ENCODE measurements around the gene ARL6. TPM values are rescaled to one million over a fixed set of nuclear protein-coding genes. Genes with fewer than 3 reads are reported as not detected.

ARL6 gene
- total RNA-seq, 2 donors from 2014 or later: 4.9 to 10.9 TPM

DNA sequence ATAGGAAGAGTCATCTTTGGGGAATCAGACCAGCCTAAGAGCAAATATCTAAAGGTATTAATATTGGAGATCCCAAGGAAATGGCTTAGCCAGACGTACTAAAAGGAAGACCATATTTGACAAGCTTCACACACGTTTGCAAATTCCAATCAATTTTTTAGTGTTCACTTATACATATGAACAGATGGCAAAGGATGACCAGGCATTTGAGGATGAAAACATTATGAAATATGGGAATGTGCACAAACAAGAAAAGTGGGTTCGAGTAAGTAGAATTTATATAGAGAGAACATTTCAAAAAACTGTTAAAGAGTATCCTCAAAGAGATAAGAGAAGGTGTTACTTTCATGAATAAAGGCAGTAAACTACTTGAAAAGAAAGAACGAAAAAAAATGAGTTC is 31.4 kb downstream of the ARL6 start:
- Mint-ChIP-seq H3K4me3 (no peak overlapping the region), H3K36me3 (no peaks in the 10 kb centered on the region), H3K9me3 (no peaks in the 10 kb centered on the region), H3K4me1 (ENCODE audit: low read depth in 2 of 2) (no peaks in the 10 kb centered on the region), H3K27ac (no peak overlapping the region), H3K27me3 (no peaks in the 10 kb centered on the region)
- no peak for DNase-seq (ENCODE audit: low spot score)
- ATAC-seq: no peak

GRCh38 chr3:97804471-97804870 is 39.9 kb downstream of the ARL6 start:
- Mint-ChIP-seq H3K36me3 (no peaks in the 10 kb centered on the region), H3K9me3 (no peaks in the 10 kb centered on the region), H3K4me1 (ENCODE audit: low read depth in 2 of 2) (no peaks in the 10 kb centered on the region), H3K4me3 (no peak overlapping the region), H3K27ac (no peak overlapping the region), H3K27me3 (peaks cover 11 to 22% of the 10 kb centered on the region in 2 donors)
- DNase-seq (ENCODE audit: low spot score): no peak
- no peak for ATAC-seq

GRCh38 chr3:97810779-97811390 is 46.3 kb downstream of the ARL6 start:
- H3K9me3 Mint-ChIP-seq: no peaks in the 10 kb centered on the region
- H3K36me3 Mint-ChIP-seq: no peaks in the 10 kb centered on the region
- H3K4me3 Mint-ChIP-seq: no peak overlapping the region
- ATAC-seq (no peak), DNase-seq (ENCODE audit: low spot score) (no peak)
- no peaks in the 10 kb centered on the region for H3K4me1 Mint-ChIP-seq (ENCODE audit: low read depth in 2 of 2)
- H3K27me3 Mint-ChIP-seq: peaks cover 14 to 22% of the 10 kb centered on the region in 2 donors
- no peak overlapping the region for H3K27ac Mint-ChIP-seq

- DNase-seq (ENCODE audit: low spot score) (no peak), ATAC-seq (peak; percentile 43 to 49)
- no peaks in the 10 kb centered on the region for H3K4me1 Mint-ChIP-seq (ENCODE audit: low read depth in 2 of 2)
- no peaks in the 10 kb centered on the region for H3K36me3 Mint-ChIP-seq
- H3K27ac Mint-ChIP-seq: no peak overlapping the region
- H3K27me3 Mint-ChIP-seq: peaks cover 9 to 17% of the 10 kb centered on the region in 2 donors
- no peaks in the 10 kb centered on the region for H3K9me3 Mint-ChIP-seq
- H3K4me3 Mint-ChIP-seq: no peak overlapping the region
Measured at GRCh38 chr3:97815149-97815917, 50.8 kb downstream of the ARL6 start.

GRCh38 chr3:97816811-97817210 is 52.3 kb downstream of the ARL6 start:
- ATAC-seq: no peak
- peaks cover 3 to 10% of the 10 kb centered on the region in 2 donors for H3K4me1 Mint-ChIP-seq (ENCODE audit: low read depth in 2 of 2)
- H3K4me3 Mint-ChIP-seq: no peak overlapping the region
- no peak overlapping the region for H3K27ac Mint-ChIP-seq
- H3K36me3 Mint-ChIP-seq: no peaks in the 10 kb centered on the region
- no peak for DNase-seq (ENCODE audit: low spot score)
- no peaks in the 10 kb centered on the region for H3K9me3 Mint-ChIP-seq
- H3K27me3 Mint-ChIP-seq: peaks cover 11 to 26% of the 10 kb centered on the region in 2 donors

- no peaks in the 10 kb centered on the region for H3K36me3 Mint-ChIP-seq
Measured at GRCh38 chr3:97817965-97818364, 53.4 kb downstream of the ARL6 start.

GRCh38 chr3:97820780-97821179 is 56.2 kb downstream of the ARL6 start:
- H3K27ac Mint-ChIP-seq: no peak overlapping the region
- ATAC-seq (no peak), DNase-seq (ENCODE audit: low spot score) (no peak)
- H3K27me3 Mint-ChIP-seq: peaks cover 32 to 60% of the 10 kb centered on the region in 2 donors
- H3K9me3 Mint-ChIP-seq: no peaks in the 10 kb centered on the region
- peaks cover 12 to 22% of the 10 kb centered on the region in 2 donors for H3K4me1 Mint-ChIP-seq (ENCODE audit: low read depth in 2 of 2)
- peak overlapping the region; percentile 95 for H3K4me3 Mint-ChIP-seq
- no peaks in the 10 kb centered on the region for H3K36me3 Mint-ChIP-seq

More at GRCh38 chr3:97817965-97818364, 53.4 kb downstream of the ARL6 start:
- Mint-ChIP-seq H3K9me3 (no peaks in the 10 kb centered on the region), H3K4me1 (ENCODE audit: low read depth in 2 of 2) (peaks cover 10 to 18% of the 10 kb centered on the region in 2 donors), H3K4me3 (no peak overlapping the region), H3K27me3 (peaks cover 18 to 35% of the 10 kb centered on the region in 2 donors), H3K27ac (no peak overlapping the region)
- ATAC-seq: no peak
- no peak for DNase-seq (ENCODE audit: low spot score)

GRCh38 chr3:97821287-97821773 is 56.8 kb downstream of the ARL6 start:
- peak overlapping the region; percentile 95 for H3K4me3 Mint-ChIP-seq
- H3K9me3 Mint-ChIP-seq: no peaks in the 10 kb centered on the region
- peak; percentile 64 for DNase-seq (ENCODE audit: low spot score)
- peaks cover 30 to 60% of the 10 kb centered on the region in 2 donors for H3K27me3 Mint-ChIP-seq
- peak; percentile 46 to 61 for ATAC-seq
- no peaks in the 10 kb centered on the region for H3K36me3 Mint-ChIP-seq
- no peak overlapping the region for H3K27ac Mint-ChIP-seq
- peaks cover 12 to 22% of the 10 kb centered on the region in 2 donors for H3K4me1 Mint-ChIP-seq (ENCODE audit: low read depth in 2 of 2)

GRCh38 chr3:97821774-97822358 is 57.3 kb downstream of the ARL6 start, which contains the start of gene CRYBG3:
Gene CRYBG3, plus strand, starts transcription at chr3:97822011. Its CDS starts 196 bp downstream, at chr3:97822207.
- Mint-ChIP-seq H3K27ac (peak within 1 kb of the TSS; percentile 60 to 70), H3K9me3 (no peaks in the 10 kb centered on the region), H3K36me3 (no peaks in the 10 kb centered on the region), H3K27me3 (peaks cover 28 to 56% of the 10 kb centered on the region in 2 donors), H3K4me3 (peak within 1 kb of the TSS; percentile 95), H3K4me1 (ENCODE audit: low read depth in 2 of 2) (peaks cover 12 to 22% of the 10 kb centered on the region in 2 donors)
- DNase-seq (ENCODE audit: low spot score) (peak; percentile 84), ATAC-seq (peak; percentile 100)

- Mint-ChIP-seq H3K4me1 (ENCODE audit: low read depth in 2 of 2) (peaks cover 12 to 22% of the 10 kb centered on the region in 2 donors), H3K27ac (peak overlapping the region; percentile 60 to 70), H3K4me3 (peak overlapping the region; percentile 95), H3K36me3 (no peaks in the 10 kb centered on the region), H3K9me3 (no peaks in the 10 kb centered on the region), H3K27me3 (peaks cover 27 to 54% of the 10 kb centered on the region in 2 donors)
- ATAC-seq (peak in 1 of 2 donors; percentile 21), DNase-seq (ENCODE audit: low spot score) (no peak)
Measured at GRCh38 chr3:97822359-97822775, 57.8 kb downstream of the ARL6 start.

- DNase-seq (ENCODE audit: low spot score) (no peak), ATAC-seq (no peak)
- Mint-ChIP-seq H3K36me3 (no peaks in the 10 kb centered on the region), H3K9me3 (no peaks in the 10 kb centered on the region), H3K27ac (peak overlapping the region; percentile 60 to 70), H3K4me1 (ENCODE audit: low read depth in 2 of 2) (peaks cover 12 to 22% of the 10 kb centered on the region in 2 donors), H3K4me3 (peak overlapping the region; percentile 95), H3K27me3 (peaks cover 27 to 60% of the 10 kb centered on the region in 2 donors)
Measured at GRCh38 chr3:97823046-97824004, 58.8 kb downstream of the ARL6 start.

DNA sequence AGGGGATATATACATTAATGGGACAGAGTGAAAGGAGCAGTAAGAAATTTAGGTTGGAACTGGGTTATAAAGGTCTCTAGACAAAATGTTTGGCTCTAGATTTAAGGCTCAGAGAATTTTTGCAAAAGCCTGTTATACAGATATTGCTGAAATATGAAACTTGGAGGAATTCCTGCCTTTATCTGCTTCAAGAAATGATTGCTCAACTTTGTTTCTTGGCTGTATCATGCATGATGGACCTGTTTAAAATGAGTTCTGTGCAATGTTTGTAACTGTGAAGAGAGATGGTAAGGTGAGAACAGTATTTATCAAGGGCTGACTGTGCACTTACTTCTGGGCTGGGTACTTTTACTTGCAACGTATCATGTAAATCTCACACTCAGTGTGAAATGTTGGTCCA is 60.5 kb downstream of the ARL6 start:
- H3K4me1 Mint-ChIP-seq (ENCODE audit: low read depth in 2 of 2): peaks cover 12 to 22% of the 10 kb centered on the region in 2 donors
- H3K4me3 Mint-ChIP-seq: no peak overlapping the region
- DNase-seq (ENCODE audit: low spot score) (no peak), ATAC-seq (no peak)
- peaks cover 27 to 57% of the 10 kb centered on the region in 2 donors for H3K27me3 Mint-ChIP-seq
- no peaks in the 10 kb centered on the region for H3K36me3 Mint-ChIP-seq
- H3K9me3 Mint-ChIP-seq: no peaks in the 10 kb centered on the region
- H3K27ac Mint-ChIP-seq: no peak overlapping the region
